ENCODE data around the gene TUBGCP6. TPM values are rescaled to one million over a fixed set of nuclear protein-coding genes. Genes with fewer than 3 reads are reported as not detected.

TUBGCP6 gene
- total and polyA plus RNA-seq, 10 of the 15 experiments (the other 5 are each of a cell fraction or from before 2014, with no cell fraction given): 0.74 to 41.4 (median 19.4) TPM

DNA sequence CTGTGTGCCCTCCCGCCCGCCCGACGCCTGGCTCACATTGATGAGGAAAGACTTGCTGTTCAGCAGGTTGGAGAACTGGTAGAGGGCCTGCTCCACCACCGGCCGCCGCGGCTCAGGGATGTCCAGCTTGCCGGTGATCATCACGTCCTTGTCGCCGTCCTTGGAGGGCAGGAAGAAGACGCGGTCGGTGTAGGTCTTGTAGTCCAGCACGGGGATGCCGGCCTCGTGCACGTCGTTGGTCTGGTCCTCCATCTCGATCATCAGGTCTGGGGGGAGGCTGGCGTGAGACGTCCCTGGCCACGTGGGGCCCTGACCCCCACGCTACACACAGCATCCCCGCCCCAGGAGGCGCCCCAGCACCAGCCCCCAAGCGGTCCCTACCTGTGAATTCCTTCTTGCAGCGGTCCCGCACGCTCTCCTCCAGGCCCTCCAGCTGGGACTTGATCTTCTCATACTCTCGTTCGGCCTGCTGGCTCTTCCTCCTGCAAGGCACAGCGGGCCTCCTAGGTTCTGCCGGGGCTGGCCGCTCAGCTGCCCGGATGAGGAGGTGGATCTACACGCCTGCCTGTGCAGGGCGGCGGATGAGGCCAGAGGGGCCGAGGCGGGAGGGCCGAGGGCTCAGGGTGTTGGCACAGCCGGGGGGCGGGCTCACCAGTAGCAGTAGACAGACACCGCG lies 36.0 kb upstream of the TUBGCP6 start:
- SMC1A ChIA-PET (ENCODE audit: uncharacterized antibody, unreplicated experiment): no interaction called here
- ATAC-seq: no peak
- TF ChIP-seq RB1 (IDR thresholded peaks at IDR 0.05; ENCODE audit: borderline replicate concordance) (no peak), WRNIP1 (IDR thresholded peaks at IDR 0.05; ENCODE audit: borderline replicate concordance, low read depth, low read length) (no peak), GATAD2B (conservative IDR thresholded peaks at IDR 0.05; ENCODE audit: low read depth) (no peak), YY1 (IDR thresholded peaks at IDR 0.05; ENCODE audit: low read depth, low read length) (no peak), SMC3 (IDR thresholded peaks at IDR 0.05; ENCODE audit: borderline replicate concordance, low read length) (no peak), TBL1XR1 (IDR thresholded peaks at IDR 0.05; ENCODE audit: low read depth, low read length) (no peak), USF2 (IDR thresholded peaks at IDR 0.05; ENCODE audit: borderline replicate concordance, low read depth, low read length) (no peak), IKZF2 (IDR thresholded peaks at IDR 0.05) (no peak), SP1 (IDR thresholded peaks at IDR 0.05; ENCODE audit: low read depth, low read length) (no peak), TAF1 (IDR thresholded peaks at IDR 0.05; ENCODE audit: borderline replicate concordance, low read depth, low read length) (no peak), KLF5 (IDR thresholded peaks at IDR 0.05; ENCODE audit: partially characterized antibody) (no peak), STAT1 (conservative IDR thresholded peaks at IDR 0.05) (no peak)
- TF ChIP-seq, protein P1, sequence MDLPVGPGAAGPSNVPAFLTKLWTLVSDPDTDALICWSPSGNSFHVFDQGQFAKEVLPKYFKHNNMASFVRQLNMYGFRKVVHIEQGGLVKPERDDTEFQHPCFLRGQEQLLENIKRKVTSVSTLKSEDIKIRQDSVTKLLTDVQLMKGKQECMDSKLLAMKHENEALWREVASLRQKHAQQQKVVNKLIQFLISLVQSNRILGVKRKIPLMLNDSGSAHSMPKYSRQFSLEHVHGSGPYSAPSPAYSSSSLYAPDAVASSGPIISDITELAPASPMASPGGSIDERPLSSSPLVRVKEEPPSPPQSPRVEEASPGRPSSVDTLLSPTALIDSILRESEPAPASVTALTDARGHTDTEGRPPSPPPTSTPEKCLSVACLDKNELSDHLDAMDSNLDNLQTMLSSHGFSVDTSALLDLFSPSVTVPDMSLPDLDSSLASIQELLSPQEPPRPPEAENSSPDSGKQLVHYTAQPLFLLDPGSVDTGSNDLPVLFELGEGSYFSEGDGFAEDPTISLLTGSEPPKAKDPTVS (IDR thresholded peaks at IDR 0.05; ENCODE audit: low read depth, low read length): no peak
- TF ChIP-seq, protein P2, sequence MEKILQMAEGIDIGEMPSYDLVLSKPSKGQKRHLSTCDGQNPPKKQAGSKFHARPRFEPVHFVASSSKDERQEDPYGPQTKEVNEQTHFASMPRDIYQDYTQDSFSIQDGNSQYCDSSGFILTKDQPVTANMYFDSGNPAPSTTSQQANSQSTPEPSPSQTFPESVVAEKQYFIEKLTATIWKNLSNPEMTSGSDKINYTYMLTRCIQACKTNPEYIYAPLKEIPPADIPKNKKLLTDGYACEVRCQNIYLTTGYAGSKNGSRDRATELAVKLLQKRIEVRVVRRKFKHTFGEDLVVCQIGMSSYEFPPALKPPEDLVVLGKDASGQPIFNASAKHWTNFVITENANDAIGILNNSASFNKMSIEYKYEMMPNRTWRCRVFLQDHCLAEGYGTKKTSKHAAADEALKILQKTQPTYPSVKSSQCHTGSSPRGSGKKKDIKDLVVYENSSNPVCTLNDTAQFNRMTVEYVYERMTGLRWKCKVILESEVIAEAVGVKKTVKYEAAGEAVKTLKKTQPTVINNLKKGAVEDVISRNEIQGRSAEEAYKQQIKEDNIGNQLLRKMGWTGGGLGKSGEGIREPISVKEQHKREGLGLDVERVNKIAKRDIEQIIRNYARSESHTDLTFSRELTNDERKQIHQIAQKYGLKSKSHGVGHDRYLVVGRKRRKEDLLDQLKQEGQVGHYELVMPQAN (conservative IDR thresholded peaks at IDR 0.05): no peak
- TF ChIP-seq, protein P3, sequence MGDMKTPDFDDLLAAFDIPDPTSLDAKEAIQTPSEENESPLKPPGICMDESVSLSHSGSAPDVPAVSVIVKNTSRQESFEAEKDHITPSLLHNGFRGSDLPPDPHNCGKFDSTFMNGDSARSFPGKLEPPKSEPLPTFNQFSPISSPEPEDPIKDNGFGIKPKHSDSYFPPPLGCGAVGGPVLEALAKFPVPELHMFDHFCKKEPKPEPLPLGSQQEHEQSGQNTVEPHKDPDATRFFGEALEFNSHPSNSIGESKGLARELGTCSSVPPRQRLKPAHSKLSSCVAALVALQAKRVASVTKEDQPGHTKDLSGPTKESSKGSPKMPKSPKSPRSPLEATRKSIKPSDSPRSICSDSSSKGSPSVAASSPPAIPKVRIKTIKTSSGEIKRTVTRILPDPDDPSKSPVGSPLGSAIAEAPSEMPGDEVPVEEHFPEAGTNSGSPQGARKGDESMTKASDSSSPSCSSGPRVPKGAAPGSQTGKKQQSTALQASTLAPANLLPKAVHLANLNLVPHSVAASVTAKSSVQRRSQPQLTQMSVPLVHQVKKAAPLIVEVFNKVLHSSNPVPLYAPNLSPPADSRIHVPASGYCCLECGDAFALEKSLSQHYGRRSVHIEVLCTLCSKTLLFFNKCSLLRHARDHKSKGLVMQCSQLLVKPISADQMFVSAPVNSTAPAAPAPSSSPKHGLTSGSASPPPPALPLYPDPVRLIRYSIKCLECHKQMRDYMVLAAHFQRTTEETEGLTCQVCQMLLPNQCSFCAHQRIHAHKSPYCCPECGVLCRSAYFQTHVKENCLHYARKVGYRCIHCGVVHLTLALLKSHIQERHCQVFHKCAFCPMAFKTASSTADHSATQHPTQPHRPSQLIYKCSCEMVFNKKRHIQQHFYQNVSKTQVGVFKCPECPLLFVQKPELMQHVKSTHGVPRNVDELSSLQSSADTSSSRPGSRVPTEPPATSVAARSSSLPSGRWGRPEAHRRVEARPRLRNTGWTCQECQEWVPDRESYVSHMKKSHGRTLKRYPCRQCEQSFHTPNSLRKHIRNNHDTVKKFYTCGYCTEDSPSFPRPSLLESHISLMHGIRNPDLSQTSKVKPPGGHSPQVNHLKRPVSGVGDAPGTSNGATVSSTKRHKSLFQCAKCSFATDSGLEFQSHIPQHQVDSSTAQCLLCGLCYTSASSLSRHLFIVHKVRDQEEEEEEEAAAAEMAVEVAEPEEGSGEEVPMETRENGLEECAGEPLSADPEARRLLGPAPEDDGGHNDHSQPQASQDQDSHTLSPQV (IDR thresholded peaks at IDR 0.05): no peak

More for the DNA sequence above, 36.0 kb upstream of the TUBGCP6 start:
- DNase-seq (ENCODE audit: low read depth, low spot score): no peak
- ChIA-PET POLR2A (no interaction called here), CTCF (interaction anchor here (1.6 kb wide), 1 partner anchor 46 kb away, joined by 3 read pairs; no protein-coding TSS in a partner anchor), RAD21 (ENCODE audit: unreplicated experiment) (no interaction called here)
- WGBS (ENCODE audit: insufficient coverage, insufficient replicate concordance, low lambda C conversion rate, missing lambda C conversion rate): 99% methylated on average over 36 of the region's 47 CpGs
- H3K4me3 ChIP-seq: no peak overlapping the region
- no peak overlapping the region for H3K27ac ChIP-seq (ENCODE audit: control insufficient read depth, insufficient read depth)
- intact Hi-C loops (cut with micrococcal nuclease; ENCODE audit: unreplicated experiment) (no loop called here), in situ Hi-C loops (cut with MboI) (no loop called here)
- H3K4me1 ChIP-seq (ENCODE audit: control insufficient read depth, insufficient read depth, low read length): no peaks in the 10 kb centered on the region
- BruUV-seq (replicated peaks): no TSS peak
- H3K27me3 ChIP-seq (replicated peaks in 1 of 2; ENCODE audit: control insufficient read depth in 2 of 2, insufficient read depth in 2 of 2, low read length in 1 of 2): no peaks in the 10 kb centered on the region
- no peaks in the 10 kb centered on the region for H4K20me1 ChIP-seq (ENCODE audit: control insufficient read depth, insufficient read depth)
- H2AFZ ChIP-seq (ENCODE audit: control insufficient read depth, low read depth, low read length): no peak overlapping the region
- peaks cover 0 to 40% of the 10 kb centered on the region in 2 experiments; a peak in 3 of 4 replicates for H3K36me3 ChIP-seq (ENCODE audit: control insufficient read depth in 2 of 2, insufficient read depth in 2 of 2, low read length in 1 of 2)
- H3K79me2 ChIP-seq (ENCODE audit: control insufficient read depth, insufficient read depth, low read length): no peaks in the 10 kb centered on the region
- H3K9ac ChIP-seq (ENCODE audit: control insufficient read depth, insufficient read depth, low read length): no peak overlapping the region
- H3K4me2 ChIP-seq (ENCODE audit: control insufficient read depth, insufficient read depth): no peak overlapping the region
- FAIRE-seq: no peak
- H3K9me3 ChIP-seq (replicated peaks; ENCODE audit: control insufficient read depth, insufficient read depth, low read length): no peaks in the 10 kb centered on the region
